SH-SY5Y (cell line): ENCODE measurements around the gene HSCB.

Experiments
- GATA2 ChIP-seq: IDR thresholded peaks from 2 replicates; pipeline ENCODE4 v1.6.1; 2011; ENCODE audit warnings: mild to moderate bottlenecking, low read depth, low read length
- GATA3 ChIP-seq: IDR thresholded peaks from 2 replicates; pipeline ENCODE4 v1.6.1; 2011; ENCODE audit warnings: low read depth, mild to moderate bottlenecking, low read length, moderate library complexity

- TF ChIP-seq GATA3 (no peak), GATA2 (no peak)
Measured at GRCh38 chr22:28761449-28761755, 19.6 kb downstream of the HSCB start.
